ENCODE measurements around the gene COL1A2. TPM values are rescaled to one million over a fixed set of nuclear protein-coding genes. Genes with fewer than 3 reads are reported as not detected.

The COL1A2 gene
- total RNA-seq, 2 experiments from 2014 or later: 0.28 to 0.33 TPM

GRCh38 chr7:94444813-94445212 lies 50.1 kb downstream of the COL1A2 start:
- H3K36me3 Mint-ChIP-seq (ENCODE audit: low read depth): no peaks in the 10 kb centered on the region
- no peaks in the 10 kb centered on the region for H3K9me3 ChIP-seq (ENCODE audit: control insufficient read depth in 1 of 2, insufficient read depth in 1 of 2, low read length in 2 of 2)
- POLR2A ChIA-PET: no interaction called here

GRCh38 chr7:94445696-94446194 lies 51.0 kb downstream of the COL1A2 start:
- no peak overlapping the region for H3K4me3 ChIP-seq (ENCODE audit: low read length)
- H3K36me3 Mint-ChIP-seq (ENCODE audit: low read depth): no peaks in the 10 kb centered on the region
- intact Hi-C loops (cut with DNase I, micrococcal nuclease): no loop called here
- ATAC-seq (ENCODE audit: poor library complexity) (no peak), DNase-seq (no peak)
- POLR2A ChIA-PET: no interaction called here
- H3K9me3 ChIP-seq (ENCODE audit: control insufficient read depth in 1 of 2, insufficient read depth in 1 of 2, low read length in 2 of 2): no peaks in the 10 kb centered on the region
- CTCF ChIA-PET: interaction anchor here (1.0 kb wide), 1 partner anchor 9 kb away, joined by 3 read pairs; no protein-coding TSS in a partner anchor
- no peak overlapping the region for H3K27ac ChIP-seq (ENCODE audit: low read depth in 1 of 2, low read length in 2 of 2)
- no peaks in the 10 kb centered on the region for H3K4me1 Mint-ChIP-seq (ENCODE audit: low read depth)
- peaks cover 0 to 5% of the 10 kb centered on the region in 2 experiments for H3K27me3 ChIP-seq (ENCODE audit: control insufficient read depth in 1 of 2, insufficient read depth in 2 of 2, low read length in 2 of 2)
- H3K27me3 Mint-ChIP-seq: peaks cover 35% of the 10 kb centered on the region
- H3K4me1 ChIP-seq (ENCODE audit: insufficient read depth, low read length): no peaks in the 10 kb centered on the region
- H3K27ac Mint-ChIP-seq: no peak overlapping the region
- no peaks in the 10 kb centered on the region for H3K9me3 Mint-ChIP-seq
- no peaks in the 10 kb centered on the region for H3K36me3 ChIP-seq (ENCODE audit: insufficient read depth, low read length)
- H3K4me3 Mint-ChIP-seq: no peak overlapping the region
- no peak for TF ChIP-seq CTCF (IDR thresholded peaks at IDR 0.05)

More at GRCh38 chr7:94444813-94445212, 50.1 kb downstream of the COL1A2 start:
- H3K27ac ChIP-seq (ENCODE audit: low read depth in 1 of 2, low read length in 2 of 2): no peak overlapping the region
- H3K4me3 ChIP-seq (ENCODE audit: low read length): no peak overlapping the region
- TF ChIP-seq CTCF (IDR thresholded peaks at IDR 0.05): no peak
- no peaks in the 10 kb centered on the region for H3K9me3 Mint-ChIP-seq
- DNase-seq (no peak), ATAC-seq (ENCODE audit: poor library complexity) (no peak)
- no peak overlapping the region for H3K27ac Mint-ChIP-seq
- H3K27me3 Mint-ChIP-seq: peaks cover 32% of the 10 kb centered on the region
- no peaks in the 10 kb centered on the region for H3K4me1 Mint-ChIP-seq (ENCODE audit: low read depth)
- intact Hi-C loops (cut with DNase I, micrococcal nuclease): no loop called here
- no peaks in the 10 kb centered on the region for H3K4me1 ChIP-seq (ENCODE audit: insufficient read depth, low read length)
- CTCF ChIA-PET: interaction anchor here (1.0 kb wide), 1 partner anchor 8 kb away, joined by 3 read pairs; no protein-coding TSS in a partner anchor
- no peaks in the 10 kb centered on the region for H3K36me3 ChIP-seq (ENCODE audit: insufficient read depth, low read length)
- no peak overlapping the region for H3K4me3 Mint-ChIP-seq
- peaks cover 0 to 5% of the 10 kb centered on the region in 2 experiments for H3K27me3 ChIP-seq (ENCODE audit: control insufficient read depth in 1 of 2, insufficient read depth in 2 of 2, low read length in 2 of 2)

GRCh38 chr7:94446308-94446707 lies 51.6 kb downstream of the COL1A2 start:
- Mint-ChIP-seq H3K4me1 (ENCODE audit: low read depth) (no peaks in the 10 kb centered on the region), H3K4me3 (no peak overlapping the region), H3K27me3 (peaks cover 32% of the 10 kb centered on the region), H3K36me3 (ENCODE audit: low read depth) (no peaks in the 10 kb centered on the region), H3K27ac (no peak overlapping the region), H3K9me3 (no peaks in the 10 kb centered on the region)
- TF ChIP-seq CTCF (IDR thresholded peaks at IDR 0.05): no peak
- Histone ChIP-seq H3K4me1 (ENCODE audit: insufficient read depth, low read length) (no peaks in the 10 kb centered on the region), H3K27me3 (ENCODE audit: control insufficient read depth in 1 of 2, insufficient read depth in 2 of 2, low read length in 2 of 2) (peaks cover 0 to 5% of the 10 kb centered on the region in 2 experiments), H3K9me3 (ENCODE audit: control insufficient read depth in 1 of 2, insufficient read depth in 1 of 2, low read length in 2 of 2) (no peaks in the 10 kb centered on the region), H3K36me3 (ENCODE audit: insufficient read depth, low read length) (no peaks in the 10 kb centered on the region), H3K27ac (ENCODE audit: low read depth in 1 of 2, low read length in 2 of 2) (no peak overlapping the region), H3K4me3 (ENCODE audit: low read length) (no peak overlapping the region)
- ATAC-seq (ENCODE audit: poor library complexity) (no peak), DNase-seq (no peak)
- CTCF ChIA-PET: no interaction called here
- POLR2A ChIA-PET: no interaction called here
- intact Hi-C loops (cut with DNase I, micrococcal nuclease): no loop called here

Data from CD4-positive, alpha-beta T cell (primary cell).